WTC11 (cell line): ENCODE data around the gene BTBD7. TPM values are rescaled to one million over a fixed set of nuclear protein-coding genes. Genes with fewer than 3 reads are reported as not detected.

Experiments used
- ATAC-seq: fragments of 200-7000 bp; cut with Tn5 transposase; 2 replicates; pipeline ENCODE4 v1.10.0; 2021; ENCODE audit warnings: mild to moderate bottlenecking, moderate library complexity
- CTCF ChIA-PET: fragments of 300-600 bp; sonication (Branson Sonifier 250); formaldehyde crosslinking; loops from one replicate; lab custom pipeline; 2021; ENCODE audit warnings: antibody characterized with exemption; lab: Charles Lee
- POLR2A ChIA-PET: fragments of 350-600 bp; sonication (Branson Sonifier 250); formaldehyde crosslinking; loops from one replicate; lab custom pipeline; 2021; ENCODE audit warnings: antibody characterized with exemption; lab: Charles Lee
- DNase-seq: peaks from one replicate; pipeline ENCODE4 v3.0.0; 2021; ENCODE audit warnings: low spot score
- H3K27ac Mint-ChIP-seq: 2 replicates; pipeline ENCODE4 v1.8.0; 2021; ENCODE audit warnings: mixed read lengths
- H3K27me3 Mint-ChIP-seq: 2 replicates; pipeline ENCODE4 v1.8.0; 2021; ENCODE audit warnings: low read depth, mild to moderate bottlenecking, moderate library complexity, mixed read lengths
- H3K36me3 Mint-ChIP-seq: 2 replicates; pipeline ENCODE4 v1.8.0; 2021; ENCODE audit warnings: mixed read lengths
- H3K4me1 Mint-ChIP-seq: 2 replicates; pipeline ENCODE4 v1.8.0; 2022; ENCODE audit warnings: mixed read lengths
- H3K4me3 Mint-ChIP-seq: 2 replicates; pipeline ENCODE4 v1.8.0; 2021; ENCODE audit warnings: mild to moderate bottlenecking, moderate library complexity, mixed read lengths
- H3K9me3 Mint-ChIP-seq: 2 replicates; pipeline ENCODE4 v1.8.0; 2021; ENCODE audit warnings: mixed read lengths
- AFF4 ChIP-seq: sonication (generic); formaldehyde crosslinking; IDR thresholded peaks from 2 replicates; pipeline ENCODE4 v1.8.1; 2023; ENCODE audit warnings: mild to moderate bottlenecking, missing genetic modification reagents, borderline replicate concordance
- ATF1 ChIP-seq: sonication (generic); formaldehyde crosslinking; IDR thresholded peaks from 2 replicates; pipeline ENCODE4 v1.8.1; 2023; ENCODE audit warnings: mild to moderate bottlenecking, moderate library complexity, missing genetic modification reagents
- ATF3 ChIP-seq: sonication (generic); formaldehyde crosslinking; conservative IDR thresholded peaks from 2 replicates; pipeline ENCODE4 v1.8.1; 2022; ENCODE audit warnings: mild to moderate bottlenecking, missing genetic modification reagents
- CBFB ChIP-seq: sonication (generic); formaldehyde crosslinking; IDR thresholded peaks from 2 replicates; pipeline ENCODE4 v1.8.1; 2022; ENCODE audit warnings: mild to moderate bottlenecking, low read depth, missing genetic modification reagents
- CREB1 ChIP-seq: sonication (generic); formaldehyde crosslinking; IDR thresholded peaks from 2 replicates; pipeline ENCODE4 v1.8.0; 2023; ENCODE audit warnings: mild to moderate bottlenecking, missing genetic modification reagents
- E2F1 ChIP-seq: sonication (generic); formaldehyde crosslinking; IDR thresholded peaks from 2 replicates; pipeline ENCODE4 v1.8.0; 2022; ENCODE audit warnings: mild to moderate bottlenecking, missing genetic modification reagents
- ESRRA ChIP-seq: sonication (generic); formaldehyde crosslinking; IDR thresholded peaks from 2 replicates; pipeline ENCODE4 v1.8.1; 2022; ENCODE audit warnings: mild to moderate bottlenecking, missing genetic modification reagents, borderline replicate concordance
- FOXP1 ChIP-seq: sonication (generic); formaldehyde crosslinking; IDR thresholded peaks from 2 replicates; pipeline ENCODE4 v1.8.0; 2022; ENCODE audit warnings: missing genetic modification reagents, mild to moderate bottlenecking, moderate library complexity, borderline replicate concordance
- GTF2I ChIP-seq: fragments of 250-450 bp; sonication (Bioruptor Pico); conservative IDR thresholded peaks from 2 replicates; pipeline ENCODE4 v1.4.0; 2021; ENCODE audit warnings: mild to moderate bottlenecking
- JUN ChIP-seq: sonication (generic); formaldehyde crosslinking; IDR thresholded peaks from 2 replicates; pipeline ENCODE4 v1.8.0; 2023; ENCODE audit warnings: mild to moderate bottlenecking, missing genetic modification reagents
- MAX ChIP-seq: sonication (generic); formaldehyde crosslinking; IDR thresholded peaks from 2 replicates; pipeline ENCODE4 v1.8.0; 2022; ENCODE audit warnings: mild to moderate bottlenecking, missing genetic modification reagents
- NFE2L1 ChIP-seq: sonication (generic); formaldehyde crosslinking; IDR thresholded peaks from 2 replicates; pipeline ENCODE4 v1.8.1; 2023; ENCODE audit warnings: missing genetic modification reagents
- PRDM15 ChIP-seq: sonication (generic); formaldehyde crosslinking; IDR thresholded peaks from 2 replicates; pipeline ENCODE4 v1.8.0; 2022; ENCODE audit warnings: missing genetic modification reagents
- PREB ChIP-seq: sonication (generic); formaldehyde crosslinking; IDR thresholded peaks from 2 replicates; pipeline ENCODE4 v1.8.1; 2022; ENCODE audit warnings: mild to moderate bottlenecking, missing genetic modification reagents, moderate library complexity, borderline replicate concordance
- RELA ChIP-seq: sonication (generic); formaldehyde crosslinking; IDR thresholded peaks from 2 replicates; pipeline ENCODE4 v1.8.1; 2022; ENCODE audit warnings: missing genetic modification reagents, mild to moderate bottlenecking, borderline replicate concordance
- SP1 ChIP-seq: sonication (generic); formaldehyde crosslinking; conservative IDR thresholded peaks from 2 replicates; pipeline ENCODE4 v1.8.1; 2022; ENCODE audit warnings: missing genetic modification reagents
- TEAD4 ChIP-seq: sonication (generic); formaldehyde crosslinking; IDR thresholded peaks from 2 replicates; pipeline ENCODE4 v1.8.0; 2022; ENCODE audit warnings: mild to moderate bottlenecking, missing genetic modification reagents
- ZBTB21 ChIP-seq: sonication (generic); formaldehyde crosslinking; IDR thresholded peaks from 2 replicates; pipeline ENCODE4 v1.8.1; 2023; ENCODE audit warnings: mild to moderate bottlenecking, missing genetic modification reagents, borderline replicate concordance
- ZNF121 ChIP-seq: sonication (generic); formaldehyde crosslinking; IDR thresholded peaks from 2 replicates; pipeline ENCODE4 v1.8.0; 2023; ENCODE audit warnings: missing genetic modification reagents
- ZNF416 ChIP-seq: fragments of 250-450 bp; sonication (Bioruptor Pico); IDR thresholded peaks from 2 replicates; pipeline ENCODE4 v1.9.0; 2021; ENCODE audit warnings: mild to moderate bottlenecking, inconsistent platforms
- ZNF425 ChIP-seq: fragments of 250-450 bp; sonication (Bioruptor Pico); conservative IDR thresholded peaks from 2 replicates; pipeline ENCODE4 v1.9.0; 2021; ENCODE audit warnings: mild to moderate bottlenecking
- ZNF671 ChIP-seq: fragments of 250-450 bp; sonication (Bioruptor Pico); IDR thresholded peaks from 2 replicates; pipeline ENCODE4 v1.8.0; 2021; ENCODE audit warnings: mild to moderate bottlenecking
- total RNA-seq: library from RNA; stranded (reverse); gene quantifications from 3 replicates; pipeline ENCODE4 v1.2.3, GENCODE V29; 2021

BTBD7 gene
- total RNA-seq, 1 experiment from 2014 or later: 34.1 TPM

GRCh38 chr14:93347850-93348249 lies 15.0 kb upstream of the BTBD7 start:
- no peaks in the 10 kb centered on the region for H3K27me3 Mint-ChIP-seq
- no peak overlapping the region for H3K27ac Mint-ChIP-seq
- H3K36me3 Mint-ChIP-seq: peaks cover 23% of the 10 kb centered on the region
- peaks cover 25% of the 10 kb centered on the region for H3K9me3 Mint-ChIP-seq
- CTCF ChIA-PET: no interaction called here
- ATAC-seq: no peak
- POLR2A ChIA-PET: no interaction called here
- H3K4me1 Mint-ChIP-seq: peaks cover 35% of the 10 kb centered on the region
- DNase-seq: no peak
- no peak overlapping the region for H3K4me3 Mint-ChIP-seq
- no peak for TF ChIP-seq E2F1 (CRISPR knock-in tag)
- TF ChIP-seq SP1 (CRISPR knock-in tag): no peak
- TF ChIP-seq ZNF416 (CRISPR knock-in tag): no peak
- no peak for TF ChIP-seq CREB1 (CRISPR knock-in tag)
- TF ChIP-seq MAX (CRISPR knock-in tag): no peak
- no peak for TF ChIP-seq CBFB (CRISPR knock-in tag)
- TF ChIP-seq RELA (CRISPR knock-in tag): no peak
- TF ChIP-seq ESRRA (CRISPR knock-in tag): no peak
- no peak for TF ChIP-seq ZNF121 (CRISPR knock-in tag)
- no peak for TF ChIP-seq ATF1
- TF ChIP-seq PREB: no peak
- TF ChIP-seq GTF2I (CRISPR knock-in tag): no peak

- Mint-ChIP-seq H3K4me1 (peaks cover 41% of the 10 kb centered on the region), H3K27ac (no peak within 1 kb of the TSS), H3K27me3 (no peaks in the 10 kb centered on the region; the same call in 1 of the 2 replicates), H3K4me3 (no peak within 1 kb of the TSS), H3K9me3 (peaks cover 33% of the 10 kb centered on the region), H3K36me3 (peaks cover 30% of the 10 kb centered on the region)
- DNase-seq: peak; percentile 17
- ATAC-seq: peak; percentile 22
- POLR2A ChIA-PET: no interaction called here
- TF ChIP-seq JUN (CRISPR knock-in tag): no peak
- TF ChIP-seq TEAD4 (CRISPR knock-in tag): no peak
- TF ChIP-seq AFF4 (CRISPR knock-in tag): no peak
- no peak for TF ChIP-seq ATF3
- no peak for TF ChIP-seq ZNF425
- no peak for TF ChIP-seq PRDM15
- no peak for TF ChIP-seq ZNF671 (CRISPR knock-in tag)
- TF ChIP-seq FOXP1 (CRISPR knock-in tag): no peak
- TF ChIP-seq ZBTB21: no peak
- TF ChIP-seq ATF1: no peak
- no peak for TF ChIP-seq NFE2L1 (CRISPR knock-in tag)
- CTCF ChIA-PET: no interaction called here
These were observed 14.3 kb upstream of the BTBD7 start, which contains the start of gene COX8C for GRCh38 chr14:93346926-93347721. TSS of gene COX8C (plus strand) at chr14:93347182. CDS start at chr14:93347269, 87 bp downstream.
